Measurements from ENCODE around the gene FCRL3.

GRCh38 chr1:157653494-157653873 lies 47.1 kb downstream of the FCRL3 start:
- TF ChIP-seq CTCF (IDR thresholded peaks at IDR 0.05; ENCODE audit: low read depth, low read length) (no peak), EZH2phosphoT487 (IDR thresholded peaks at IDR 0.05; ENCODE audit: low read depth) (no peak)

All from OCI-LY3 (cell line).